Nephron (organoid): Measurements from ENCODE around the gene KIF26B.

ENCODE experiments used
- H3K27ac Mint-ChIP-seq, 3 experiments: 2 replicates each; pipeline ENCODE4 v1.8.0; 2020; ENCODE audit warnings: mixed read lengths in 3 of 3, mild to moderate bottlenecking in 2 of 3, moderate library complexity in 1 of 3
- H3K27me3 Mint-ChIP-seq: 2 replicates; pipeline ENCODE4 v1.8.0; 2021; ENCODE audit warnings: low read depth, mild to moderate bottlenecking, moderate library complexity, mixed read lengths
- H3K36me3 Mint-ChIP-seq: 2 replicates; pipeline ENCODE4 v1.8.0; 2020; ENCODE audit warnings: low read depth, mixed read lengths
- H3K4me1 Mint-ChIP-seq: 2 replicates; pipeline ENCODE4 v1.8.0; 2020; ENCODE audit warnings: mixed read lengths
- H3K4me3 Mint-ChIP-seq, 3 experiments: 2 replicates each; pipeline ENCODE4 v1.8.0; 2020; ENCODE audit warnings: mild to moderate bottlenecking in 3 of 3, mixed read lengths in 3 of 3, moderate library complexity in 2 of 3
- H3K9me3 Mint-ChIP-seq: 2 replicates; pipeline ENCODE4 v1.8.0; 2020; ENCODE audit warnings: mixed read lengths
- TF ChIP-seq, protein P1 (sequence below), 3 experiments: fragments of 200-600 bp; sonication (generic); IDR thresholded peaks; one replicate each; pipeline ENCODE4 v1.5.0; 2021; ENCODE audit warnings: antibody characterized with exemption in 3 of 3; ENCODE audit not compliant: unreplicated experiment in 3 of 3

Gene KIF26B

DNA sequence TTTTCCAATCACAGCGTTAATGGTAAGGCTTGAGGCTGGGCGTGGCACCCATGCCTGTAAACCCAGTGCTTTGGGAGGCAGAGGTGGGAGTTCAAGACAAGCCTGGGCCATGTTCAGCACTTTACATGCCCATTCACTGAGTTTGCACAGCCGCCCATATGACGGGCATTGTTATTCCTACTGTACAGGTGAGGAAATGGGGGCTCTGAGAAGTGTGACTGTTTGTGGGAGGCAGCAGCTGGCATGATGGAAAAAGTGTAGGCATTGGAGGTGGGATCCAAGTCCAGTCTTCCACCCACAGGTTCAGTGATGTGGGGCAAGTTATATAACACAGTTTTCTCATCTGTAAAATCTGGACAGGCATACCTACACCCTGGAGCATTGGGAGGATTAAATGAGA is 445.9 kb downstream of the KIF26B start:
- H3K9me3 Mint-ChIP-seq = peaks cover 15% of the 10 kb centered on the region
- H3K4me3 Mint-ChIP-seq = no peak overlapping the region
- no peak overlapping the region for H3K27ac Mint-ChIP-seq
- TF ChIP-seq, protein P1, sequence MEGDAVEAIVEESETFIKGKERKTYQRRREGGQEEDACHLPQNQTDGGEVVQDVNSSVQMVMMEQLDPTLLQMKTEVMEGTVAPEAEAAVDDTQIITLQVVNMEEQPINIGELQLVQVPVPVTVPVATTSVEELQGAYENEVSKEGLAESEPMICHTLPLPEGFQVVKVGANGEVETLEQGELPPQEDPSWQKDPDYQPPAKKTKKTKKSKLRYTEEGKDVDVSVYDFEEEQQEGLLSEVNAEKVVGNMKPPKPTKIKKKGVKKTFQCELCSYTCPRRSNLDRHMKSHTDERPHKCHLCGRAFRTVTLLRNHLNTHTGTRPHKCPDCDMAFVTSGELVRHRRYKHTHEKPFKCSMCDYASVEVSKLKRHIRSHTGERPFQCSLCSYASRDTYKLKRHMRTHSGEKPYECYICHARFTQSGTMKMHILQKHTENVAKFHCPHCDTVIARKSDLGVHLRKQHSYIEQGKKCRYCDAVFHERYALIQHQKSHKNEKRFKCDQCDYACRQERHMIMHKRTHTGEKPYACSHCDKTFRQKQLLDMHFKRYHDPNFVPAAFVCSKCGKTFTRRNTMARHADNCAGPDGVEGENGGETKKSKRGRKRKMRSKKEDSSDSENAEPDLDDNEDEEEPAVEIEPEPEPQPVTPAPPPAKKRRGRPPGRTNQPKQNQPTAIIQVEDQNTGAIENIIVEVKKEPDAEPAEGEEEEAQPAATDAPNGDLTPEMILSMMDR (IDR thresholded peaks at IDR 0.05; ENCODE audit: unreplicated experiment in 3 of 3) = no peak
- peaks cover 29% of the 10 kb centered on the region for H3K4me1 Mint-ChIP-seq
- H3K27me3 Mint-ChIP-seq = peaks cover 3% of the 10 kb centered on the region
- H3K36me3 Mint-ChIP-seq = peaks cover 45% of the 10 kb centered on the region

DNA sequence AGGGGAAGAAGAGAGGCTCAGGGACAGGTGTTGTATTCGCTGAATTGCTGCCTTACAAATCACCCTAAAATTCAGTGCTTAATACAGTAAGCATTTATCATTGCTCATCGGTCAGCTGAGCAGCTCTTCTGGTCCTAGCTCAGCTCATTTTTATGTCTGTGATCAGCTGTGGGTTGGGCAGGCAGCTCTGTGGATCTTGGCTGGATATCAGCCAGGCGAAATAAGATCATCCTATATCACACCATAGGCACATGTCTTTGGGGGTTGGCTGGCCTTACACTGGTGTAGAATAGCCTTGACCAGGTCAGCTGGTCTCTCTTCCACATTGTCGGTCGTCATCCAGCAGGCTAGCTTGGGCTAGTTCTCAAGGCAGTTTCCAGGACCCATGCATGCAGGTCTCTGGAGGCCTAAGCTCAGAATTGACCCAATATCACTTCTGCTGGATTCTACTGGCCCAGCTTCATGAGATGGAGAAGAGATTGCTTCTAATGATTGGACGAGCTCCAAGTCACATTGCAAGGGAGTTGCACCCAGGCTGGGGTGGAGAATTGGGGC is 448.6 kb downstream of the KIF26B start:
- TF ChIP-seq, protein P1 (IDR thresholded peaks at IDR 0.05; ENCODE audit: unreplicated experiment in 3 of 3) = no peak
- no peaks in the 10 kb centered on the region for H3K9me3 Mint-ChIP-seq
- H3K36me3 Mint-ChIP-seq = peaks cover 40% of the 10 kb centered on the region
- H3K4me1 Mint-ChIP-seq = peaks cover 30% of the 10 kb centered on the region
- no peak overlapping the region for H3K27ac Mint-ChIP-seq
- H3K4me3 Mint-ChIP-seq = no peak overlapping the region
- H3K27me3 Mint-ChIP-seq = peaks cover 8% of the 10 kb centered on the region

DNA sequence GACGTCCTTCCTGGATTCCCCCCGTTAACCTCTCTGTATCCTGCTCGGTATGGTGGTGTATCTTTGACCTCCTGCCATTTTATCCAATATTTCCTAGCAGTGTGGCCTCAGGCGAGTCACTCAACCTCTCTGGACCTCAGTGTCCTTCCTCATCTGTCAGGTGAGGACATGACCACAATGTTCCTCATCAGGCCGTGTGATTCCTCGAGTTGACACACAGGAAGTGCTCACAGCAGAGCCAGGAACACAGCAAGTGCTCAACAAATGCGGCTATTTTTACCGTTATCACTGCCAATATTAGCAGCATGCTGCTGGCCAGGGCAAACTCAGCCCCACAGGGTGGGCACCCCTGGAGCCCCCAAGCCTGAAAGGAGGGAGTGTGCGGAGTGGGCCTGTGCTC is 450.2 kb downstream of the KIF26B start:
- peaks cover 15% of the 10 kb centered on the region for H3K27me3 Mint-ChIP-seq
- H3K27ac Mint-ChIP-seq = no peak overlapping the region
- H3K4me1 Mint-ChIP-seq = peaks cover 16% of the 10 kb centered on the region
- H3K36me3 Mint-ChIP-seq = peaks cover 44% of the 10 kb centered on the region
- H3K4me3 Mint-ChIP-seq = no peak overlapping the region
- TF ChIP-seq, protein P1 (IDR thresholded peaks at IDR 0.05; ENCODE audit: unreplicated experiment in 3 of 3) = no peak
- no peaks in the 10 kb centered on the region for H3K9me3 Mint-ChIP-seq

DNA sequence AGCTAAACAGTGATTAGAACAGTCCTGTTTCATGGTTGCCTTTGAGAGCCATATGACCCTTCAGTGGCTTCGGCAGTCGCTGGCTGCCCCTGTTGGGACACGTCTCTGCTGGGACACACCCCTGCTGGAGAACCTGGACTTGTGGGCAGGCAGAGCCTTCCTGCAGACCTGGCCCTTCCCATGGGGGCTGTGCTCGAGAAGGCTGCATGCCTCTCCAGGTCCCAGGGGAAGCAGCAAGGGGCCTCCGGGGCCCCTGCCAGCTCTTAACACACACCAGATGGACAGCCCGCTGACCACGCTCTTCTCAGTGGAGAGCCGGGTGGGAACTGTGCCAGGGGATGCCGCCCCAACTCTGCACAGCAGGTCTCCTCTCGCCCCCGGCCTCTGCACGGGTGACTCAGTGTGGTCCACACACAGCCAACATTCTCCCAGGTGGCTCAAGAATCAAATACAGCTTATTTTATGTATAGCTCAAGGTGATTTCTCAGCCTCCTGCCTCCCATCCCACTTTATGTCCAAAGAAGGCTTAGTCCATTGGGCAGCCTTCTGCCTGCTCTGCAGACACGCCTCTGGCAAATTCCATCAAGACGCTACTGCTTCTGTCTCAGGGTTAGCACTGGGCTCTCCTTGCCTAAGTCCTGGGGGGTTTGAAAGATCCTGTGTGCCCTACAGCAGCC is 450.8 kb downstream of the KIF26B start:
- peak overlapping the region in 1 of 3 experiments; percentile 69 for H3K27ac Mint-ChIP-seq
- H3K4me3 Mint-ChIP-seq = no peak overlapping the region
- H3K36me3 Mint-ChIP-seq = peaks cover 47% of the 10 kb centered on the region

DNA sequence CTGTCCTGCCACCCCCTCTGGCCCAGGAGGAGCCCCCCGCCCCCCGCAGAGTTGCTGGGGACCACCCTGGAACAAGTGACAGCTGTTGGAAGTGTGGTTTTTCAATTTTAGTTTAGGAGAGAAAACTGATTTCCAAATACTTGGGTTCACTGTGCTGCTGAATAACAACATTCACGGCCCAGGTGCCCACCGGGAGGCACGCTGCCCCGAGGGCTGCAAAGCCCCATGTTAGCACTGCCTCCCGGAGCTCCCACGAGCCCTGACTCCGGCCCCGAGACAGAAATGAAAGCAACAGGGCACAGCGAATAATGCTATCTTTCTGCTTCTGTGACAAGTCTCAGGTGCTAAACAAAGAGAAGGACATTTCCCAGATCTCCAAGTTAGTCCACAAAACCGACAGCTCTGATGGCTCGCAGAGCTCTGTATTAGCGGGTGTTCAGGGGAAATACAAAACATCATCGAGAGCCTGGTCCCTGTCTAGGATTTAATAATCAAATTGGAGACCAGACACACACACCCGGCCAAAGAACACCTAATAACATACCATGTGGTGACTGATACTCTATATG is 451.5 kb downstream of the KIF26B start:
- TF ChIP-seq, protein P1 (IDR thresholded peaks at IDR 0.05; ENCODE audit: unreplicated experiment in 3 of 3) = no peak
- Mint-ChIP-seq H3K9me3 (no peaks in the 10 kb centered on the region), H3K4me1 (peaks cover 16% of the 10 kb centered on the region), H3K36me3 (peaks cover 52% of the 10 kb centered on the region), H3K4me3 (no peak overlapping the region), H3K27ac (peak overlapping the region in 1 of 3 experiments; percentile 69), H3K27me3 (peaks cover 15% of the 10 kb centered on the region)

More for the DNA sequence above, 450.8 kb downstream of the KIF26B start:
- H3K4me1 Mint-ChIP-seq = peaks cover 16% of the 10 kb centered on the region
- peaks cover 15% of the 10 kb centered on the region for H3K27me3 Mint-ChIP-seq
- H3K9me3 Mint-ChIP-seq = no peaks in the 10 kb centered on the region
- TF ChIP-seq, protein P1 (IDR thresholded peaks at IDR 0.05; ENCODE audit: unreplicated experiment in 3 of 3) = no peak
